HepG2 (cell line): ENCODE data around the gene REPIN1. TPM values are rescaled to one million over a fixed set of nuclear protein-coding genes. Genes with fewer than 3 reads are reported as not detected.

Experiments used
- ASH2L ChIP-seq: fragments of 300-600, 200-600 bp; sonication (generic); IDR thresholded peaks from 2 replicates; pipeline ENCODE4 v1.7.0; 2017; ENCODE audit warnings: low read depth, mild to moderate bottlenecking, moderate library complexity, mixed read lengths, low read length; ENCODE audit not compliant: insufficient read length
- BORCS8-MEF2B ChIP-seq: sonication (generic); formaldehyde crosslinking; IDR thresholded peaks from 2 replicates; pipeline ENCODE4 v1.8.0; 2022; ENCODE audit warnings: mild to moderate bottlenecking, missing genetic modification reagents
- CSRNP1 ChIP-seq: sonication (generic); formaldehyde crosslinking; IDR thresholded peaks from 2 replicates; pipeline ENCODE4 v1.8.1; 2023; ENCODE audit warnings: mild to moderate bottlenecking, missing genetic modification reagents
- DNMT3B ChIP-seq: conservative IDR thresholded peaks from 2 replicates; pipeline ENCODE4 v1.6.1; 2016; ENCODE audit warnings: missing biosample characterization, control low read depth
- GATAD1 ChIP-seq: IDR thresholded peaks from 2 replicates; pipeline ENCODE4 v1.6.1; 2016; ENCODE audit warnings: missing genetic modification reagents, missing compliant biosample characterization
- KLF11 ChIP-seq: IDR thresholded peaks from 2 replicates; pipeline ENCODE4 v1.6.1; 2016; ENCODE audit warnings: missing compliant biosample characterization
- MBD4 ChIP-seq: IDR thresholded peaks from 2 replicates; pipeline ENCODE4 v1.6.1; 2012; ENCODE audit warnings: low read length, inconsistent platforms, borderline replicate concordance
- NFE2 ChIP-seq: sonication (generic); formaldehyde crosslinking; IDR thresholded peaks from 2 replicates; pipeline ENCODE4 v1.4.0; 2020; ENCODE audit warnings: missing genetic modification reagents
- NFIB ChIP-seq: sonication (generic); formaldehyde crosslinking; IDR thresholded peaks from 2 replicates; pipeline ENCODE4 v1.9.0; 2021; ENCODE audit warnings: missing genetic modification reagents, mild to moderate bottlenecking, borderline replicate concordance
- NFKBIZ ChIP-seq: IDR thresholded peaks from 2 replicates; pipeline ENCODE4 v1.6.1; 2018; ENCODE audit warnings: missing genetic modification reagents, missing compliant biosample characterization
- PBX3 ChIP-seq: sonication (generic); formaldehyde crosslinking; IDR thresholded peaks from 2 replicates; pipeline ENCODE4 v1.8.1; 2023; ENCODE audit warnings: missing genetic modification reagents, inconsistent platforms, borderline replicate concordance
- POLR2G ChIP-seq: fragments of 200-400 bp; formaldehyde crosslinking; IDR thresholded peaks from 2 replicates; pipeline ENCODE4 v1.6.1; 2018; ENCODE audit warnings: mild to moderate bottlenecking, low read depth, low read length, moderate library complexity
- TARDBP ChIP-seq: sonication (generic); formaldehyde crosslinking; IDR thresholded peaks from 2 replicates; pipeline ENCODE4 v1.8.0; 2022; ENCODE audit warnings: mild to moderate bottlenecking, missing genetic modification reagents
- TOE1 ChIP-seq: sonication (generic); formaldehyde crosslinking; IDR thresholded peaks from 2 replicates; pipeline ENCODE4 v1.4.0; 2020; ENCODE audit warnings: mild to moderate bottlenecking, missing genetic modification reagents
- ZBTB20 ChIP-seq: sonication (generic); formaldehyde crosslinking; IDR thresholded peaks from 2 replicates; pipeline ENCODE4 v1.8.1; 2023; ENCODE audit warnings: missing genetic modification reagents, low read depth, mild to moderate bottlenecking, borderline replicate concordance
- ZBTB33 ChIP-seq: sonication (generic); formaldehyde crosslinking; IDR thresholded peaks from 2 replicates; pipeline ENCODE4 v1.4.0; 2020; ENCODE audit warnings: missing genetic modification reagents
- ZNF354B ChIP-seq: sonication (generic); formaldehyde crosslinking; IDR thresholded peaks from 2 replicates; pipeline ENCODE4 v1.8.0; 2022; ENCODE audit warnings: mild to moderate bottlenecking, missing genetic modification reagents
- ZNF430 ChIP-seq: sonication (generic); formaldehyde crosslinking; IDR thresholded peaks from 2 replicates; pipeline ENCODE4 v1.9.0; 2021; ENCODE audit warnings: mild to moderate bottlenecking, missing genetic modification reagents
- ZNF569 ChIP-seq: sonication (generic); formaldehyde crosslinking; IDR thresholded peaks from 2 replicates; pipeline ENCODE4 v1.5.0; 2020; ENCODE audit warnings: mild to moderate bottlenecking, missing genetic modification reagents, moderate library complexity, borderline replicate concordance
- ZNF782 ChIP-seq: sonication (generic); formaldehyde crosslinking; IDR thresholded peaks from 2 replicates; pipeline ENCODE4 v1.4.0; 2020; ENCODE audit warnings: missing genetic modification reagents, mild to moderate bottlenecking, borderline replicate concordance
- ZSCAN20 ChIP-seq: sonication (generic); formaldehyde crosslinking; IDR thresholded peaks from 2 replicates; pipeline ENCODE4 v1.4.0; 2020; ENCODE audit warnings: missing genetic modification reagents, mild to moderate bottlenecking, borderline replicate concordance
- polyA plus RNA-seq, 8 experiments: library from polyadenylated mRNA; depleted of rRNA in 3 of 8; stranded (reverse) in 7 of 8; unstranded in 1 of 8; fragments of >200 nt; fragmentation: Illumina TruSeq in 4 of 8; extraction: Trizol in 4 of 8; gene quantifications; 2 replicates each; pipeline versions ENCODE4 v1.2.1 to v1.2.3, GENCODE V29; 2011 to 2016; ENCODE audit warnings: low read depth in 4 of 8, missing spikeins in 1 of 8, mixed read lengths in 1 of 8; ENCODE audit not compliant: insufficient read depth in 1 of 8
- total RNA-seq, 5 experiments: library from RNA; depleted of rRNA; stranded (reverse); fragments of >200 nt; fragmentation: Illumina TruSeq; extraction: Trizol; gene quantifications; 2 replicates each; pipeline ENCODE4 v1.2.3, GENCODE V29; 2016; ENCODE audit warnings: low read depth in 1 of 5
- TF ChIP-seq, protein P1 (sequence below): sonication (generic); formaldehyde crosslinking; IDR thresholded peaks from 2 replicates; pipeline ENCODE4 v1.5.1; 2020; ENCODE audit warnings: mild to moderate bottlenecking, missing genetic modification reagents, moderate library complexity
- TF ChIP-seq, protein P2 (sequence below): fragments of 450-650 bp; IDR thresholded peaks from 2 replicates; pipeline ENCODE4 v1.6.1; 2016

REPIN1 gene
- total and polyA plus RNA-seq, 2 of the 13 experiments (the other 11 are each of a cell fraction or from before 2014, with no cell fraction given): 69.9 to 108 TPM

GRCh38 chr7:150322114-150322832 lies 46.3 kb upstream of the REPIN1 start (continued):
- TF ChIP-seq BORCS8-MEF2B (CRISPR knock-in tag): peak; percentile 45; the same call in 1 of the 2 replicates
- no peak for TF ChIP-seq ZBTB20 (CRISPR knock-in tag)
- no peak for TF ChIP-seq ZNF782 (CRISPR knock-in tag)
- 0 out of 2 replicates have a peak, but pooled peaks have one; percentile 41 for TF ChIP-seq CSRNP1
- TF ChIP-seq, protein P1, sequence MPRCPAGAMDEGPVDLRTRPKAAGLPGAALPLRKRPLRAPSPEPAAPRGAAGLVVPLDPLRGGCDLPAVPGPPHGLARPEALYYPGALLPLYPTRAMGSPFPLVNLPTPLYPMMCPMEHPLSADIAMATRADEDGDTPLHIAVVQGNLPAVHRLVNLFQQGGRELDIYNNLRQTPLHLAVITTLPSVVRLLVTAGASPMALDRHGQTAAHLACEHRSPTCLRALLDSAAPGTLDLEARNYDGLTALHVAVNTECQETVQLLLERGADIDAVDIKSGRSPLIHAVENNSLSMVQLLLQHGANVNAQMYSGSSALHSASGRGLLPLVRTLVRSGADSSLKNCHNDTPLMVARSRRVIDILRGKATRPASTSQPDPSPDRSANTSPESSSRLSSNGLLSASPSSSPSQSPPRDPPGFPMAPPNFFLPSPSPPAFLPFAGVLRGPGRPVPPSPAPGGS (CRISPR knock-in tag): no peak
- TF ChIP-seq NFE2 (CRISPR knock-in tag): no peak
- TF ChIP-seq ZBTB33: no peak
- TF ChIP-seq TOE1 (CRISPR knock-in tag): no peak
- TF ChIP-seq ZNF354B (CRISPR knock-in tag): 0 out of 2 replicates have a peak, but pooled peaks have one; percentile 32
- no peak for TF ChIP-seq MBD4
- peak; percentile 50; the same call in 1 of the 2 replicates for TF ChIP-seq TARDBP
- TF ChIP-seq ZNF430 (CRISPR knock-in tag): no peak
- TF ChIP-seq NFIB (CRISPR knock-in tag): no peak
- TF ChIP-seq ZNF569: no peak
- TF ChIP-seq ASH2L: no peak
- TF ChIP-seq GATAD1: no peak
- TF ChIP-seq, protein P2, sequence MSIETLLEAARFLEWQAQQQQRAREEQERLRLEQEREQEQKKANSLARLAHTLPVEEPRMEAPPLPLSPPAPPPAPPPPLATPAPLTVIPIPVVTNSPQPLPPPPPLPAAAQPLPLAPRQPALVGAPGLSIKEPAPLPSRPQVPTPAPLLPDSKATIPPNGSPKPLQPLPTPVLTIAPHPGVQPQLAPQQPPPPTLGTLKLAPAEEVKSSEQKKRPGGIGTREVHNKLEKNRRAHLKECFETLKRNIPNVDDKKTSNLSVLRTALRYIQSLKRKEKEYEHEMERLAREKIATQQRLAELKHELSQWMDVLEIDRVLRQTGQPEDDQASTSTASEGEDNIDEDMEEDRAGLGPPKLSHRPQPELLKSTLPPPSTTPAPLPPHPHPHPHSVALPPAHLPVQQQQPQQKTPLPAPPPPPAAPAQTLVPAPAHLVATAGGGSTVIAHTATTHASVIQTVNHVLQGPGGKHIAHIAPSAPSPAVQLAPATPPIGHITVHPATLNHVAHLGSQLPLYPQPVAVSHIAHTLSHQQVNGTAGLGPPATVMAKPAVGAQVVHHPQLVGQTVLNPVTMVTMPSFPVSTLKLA: no peak
- no peak for TF ChIP-seq KLF11
- no peak for TF ChIP-seq NFKBIZ (CRISPR knock-in tag)
- TF ChIP-seq DNMT3B (CRISPR knock-in tag): no peak
- TF ChIP-seq ZSCAN20 (CRISPR knock-in tag): 0 out of 2 replicates have a peak, but pooled peaks have one; percentile 6
- TF ChIP-seq POLR2G: no peak; the same call in 1 of the 2 replicates
- no peak for TF ChIP-seq PBX3 (CRISPR knock-in tag)
